Transverse colon (tissue), 4 donors: ENCODE data around the gene ARL6IP5.

Experiments
- EP300 ChIP-seq: sonication (generic); formaldehyde crosslinking; IDR thresholded peaks from one replicate; pipeline ENCODE4 v1.6.1; 2017; ENCODE audit warnings: antibody characterized with exemption, low read depth
- POLR2A ChIP-seq: fragments of 450-650 bp; IDR thresholded peaks from one replicate; pipeline ENCODE4 v1.6.1; 2016; ENCODE audit warnings: antibody characterized with exemption, mild to moderate bottlenecking, moderate library complexity
- POLR2AphosphoS5 ChIP-seq, 3 donors: sonication (generic); formaldehyde crosslinking; IDR thresholded peaks; one replicate each; pipeline ENCODE4 v1.6.1; 2016; ENCODE audit warnings: antibody characterized with exemption in 3 of 3
- TF ChIP-seq, protein P1 (sequence below), 5 experiments: fragments of 200-600 bp in 3 of 5; fragments of 450-650 bp in 2 of 5; sonication (generic) in 3 of 5; IDR thresholded peaks; 1 replicate in 2 of 5; 2 replicates in 3 of 5; pipeline ENCODE4 v1.5.1; 2016 to 2017; ENCODE audit warnings: antibody characterized with exemption in 5 of 5, inconsistent platforms in 3 of 5, mild to moderate bottlenecking in 2 of 5, moderate library complexity in 1 of 5

DNA sequence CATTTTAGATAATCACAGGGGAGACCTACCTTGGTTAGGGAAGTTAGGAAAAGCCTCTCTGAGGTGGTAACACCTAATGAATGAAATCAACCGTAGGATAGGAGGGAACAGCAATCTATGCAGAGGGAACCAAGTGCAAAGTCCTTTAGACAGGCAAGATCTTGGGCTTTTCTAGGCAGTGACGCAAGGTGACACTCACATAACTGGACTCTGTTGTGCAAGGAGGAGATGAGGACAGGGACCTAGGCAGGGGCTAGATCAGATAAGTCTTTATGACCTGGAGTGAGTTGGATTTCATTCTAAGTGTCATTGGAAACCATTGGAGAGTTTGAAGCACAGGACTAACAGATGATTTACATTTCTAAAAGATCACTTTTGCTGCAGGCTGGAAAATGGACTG is 42.3 kb downstream of the ARL6IP5 start:
- TF ChIP-seq, protein P1, sequence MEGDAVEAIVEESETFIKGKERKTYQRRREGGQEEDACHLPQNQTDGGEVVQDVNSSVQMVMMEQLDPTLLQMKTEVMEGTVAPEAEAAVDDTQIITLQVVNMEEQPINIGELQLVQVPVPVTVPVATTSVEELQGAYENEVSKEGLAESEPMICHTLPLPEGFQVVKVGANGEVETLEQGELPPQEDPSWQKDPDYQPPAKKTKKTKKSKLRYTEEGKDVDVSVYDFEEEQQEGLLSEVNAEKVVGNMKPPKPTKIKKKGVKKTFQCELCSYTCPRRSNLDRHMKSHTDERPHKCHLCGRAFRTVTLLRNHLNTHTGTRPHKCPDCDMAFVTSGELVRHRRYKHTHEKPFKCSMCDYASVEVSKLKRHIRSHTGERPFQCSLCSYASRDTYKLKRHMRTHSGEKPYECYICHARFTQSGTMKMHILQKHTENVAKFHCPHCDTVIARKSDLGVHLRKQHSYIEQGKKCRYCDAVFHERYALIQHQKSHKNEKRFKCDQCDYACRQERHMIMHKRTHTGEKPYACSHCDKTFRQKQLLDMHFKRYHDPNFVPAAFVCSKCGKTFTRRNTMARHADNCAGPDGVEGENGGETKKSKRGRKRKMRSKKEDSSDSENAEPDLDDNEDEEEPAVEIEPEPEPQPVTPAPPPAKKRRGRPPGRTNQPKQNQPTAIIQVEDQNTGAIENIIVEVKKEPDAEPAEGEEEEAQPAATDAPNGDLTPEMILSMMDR (IDR thresholded peaks at IDR 0.05), result no peak
- TF ChIP-seq EP300 (no peak), POLR2A (no peak), POLR2AphosphoS5 (IDR thresholded peaks at IDR 0.05) (no peak)
